OCI-LY1 (cell line): ENCODE data around the gene CAMK2A.

Experiments
- H2AFZ ChIP-seq: fragments of 200-600 bp; sonication (generic), shearing (Covaris generic); 2 replicates; pipeline ENCODE4 v1.6.0; 2014; ENCODE audit warnings: antibody characterized with exemption, mild to moderate bottlenecking, low read length
- H3F3A ChIP-seq: fragments of 200-600 bp; sonication (generic), shearing (Covaris generic); 2 replicates; pipeline ENCODE4 v1.6.0; 2014; ENCODE audit warnings: mild to moderate bottlenecking, antibody characterized with exemption, low read length, moderate library complexity; ENCODE audit not compliant: insufficient read depth
- H3K27ac ChIP-seq: fragments of 200-600 bp; sonication (generic); 2 replicates; pipeline ENCODE4 v1.5.1; 2014; ENCODE audit warnings: low read length, mixed run types, mild to moderate bottlenecking, low read depth; ENCODE audit not compliant: poor library complexity, severe bottlenecking
- H3K27me3 ChIP-seq: fragments of 200-600 bp; sonication (generic); 2 replicates; pipeline ENCODE4 v1.6.0; 2014; ENCODE audit warnings: antibody characterized with exemption, mild to moderate bottlenecking, low read length, moderate library complexity; ENCODE audit not compliant: insufficient read depth
- H3K36me3 ChIP-seq: fragments of 200-600 bp; sonication (generic); 2 replicates; pipeline ENCODE4 v1.6.1; 2014; ENCODE audit warnings: mild to moderate bottlenecking, antibody characterized with exemption, low read length, moderate library complexity, mixed read lengths; ENCODE audit not compliant: insufficient read depth
- H3K4me1 ChIP-seq: fragments of 200-600 bp; sonication (generic); 2 replicates; pipeline ENCODE4 v1.5.1; 2014; ENCODE audit warnings: mild to moderate bottlenecking, low read length, moderate library complexity; ENCODE audit not compliant: insufficient read depth, severe bottlenecking
- H3K4me2 ChIP-seq: fragments of 200-600 bp; sonication (generic), shearing (Covaris generic); 2 replicates; pipeline ENCODE4 v1.6.1; 2014; ENCODE audit warnings: low read length
- H3K4me3 ChIP-seq: fragments of 200-600 bp; sonication (generic); 2 replicates; pipeline ENCODE4 v1.5.1; 2014; ENCODE audit warnings: low read length, low read depth, mild to moderate bottlenecking, mixed read lengths; ENCODE audit not compliant: poor library complexity, severe bottlenecking
- H3K79me2 ChIP-seq: fragments of 200-600 bp; shearing (Covaris generic); 2 replicates; pipeline ENCODE4 v1.6.1; 2016; ENCODE audit warnings: mixed run types, low read length, mixed read lengths; ENCODE audit not compliant: insufficient read depth
- H3K9ac ChIP-seq: fragments of 200-600 bp; sonication (generic), shearing (Covaris generic); 2 replicates; pipeline ENCODE4 v1.6.1; 2014; ENCODE audit warnings: mild to moderate bottlenecking, low read length, mixed read lengths
- H3K9me2 ChIP-seq: fragments of 200-600 bp; sonication (generic), shearing (Covaris generic); 2 replicates; pipeline ENCODE4 v1.6.1; 2014; ENCODE audit warnings: low read depth, mild to moderate bottlenecking, low read length, mixed read lengths
- H3K9me3 ChIP-seq: fragments of 200-600 bp; shearing (Covaris generic); 2 replicates; pipeline ENCODE4 v1.6.1; 2014; ENCODE audit warnings: low read length, mixed read lengths
- H4K20me1 ChIP-seq: fragments of 200-600 bp; sonication (generic), shearing (Covaris generic); 2 replicates; pipeline ENCODE4 v1.6.0; 2016; ENCODE audit warnings: mild to moderate bottlenecking, low read length; ENCODE audit not compliant: insufficient read depth
- EZH2 ChIP-seq: fragments of 200-600 bp; sonication (generic), shearing (Covaris generic); IDR thresholded peaks from 2 replicates; pipeline ENCODE4 v1.8.0; 2017; ENCODE audit warnings: borderline replicate concordance, mixed run types, mild to moderate bottlenecking, antibody characterized with exemption, low read length, moderate library complexity, mixed read lengths
- TF ChIP-seq, protein P1 (sequence below): fragments of 200-600 bp; sonication (generic), shearing (Covaris generic); IDR thresholded peaks from 2 replicates; pipeline ENCODE4 v1.5.1; 2017; ENCODE audit warnings: mild to moderate bottlenecking, antibody characterized with exemption, low read length, moderate library complexity, mixed read lengths

The CAMK2A gene

DNA sequence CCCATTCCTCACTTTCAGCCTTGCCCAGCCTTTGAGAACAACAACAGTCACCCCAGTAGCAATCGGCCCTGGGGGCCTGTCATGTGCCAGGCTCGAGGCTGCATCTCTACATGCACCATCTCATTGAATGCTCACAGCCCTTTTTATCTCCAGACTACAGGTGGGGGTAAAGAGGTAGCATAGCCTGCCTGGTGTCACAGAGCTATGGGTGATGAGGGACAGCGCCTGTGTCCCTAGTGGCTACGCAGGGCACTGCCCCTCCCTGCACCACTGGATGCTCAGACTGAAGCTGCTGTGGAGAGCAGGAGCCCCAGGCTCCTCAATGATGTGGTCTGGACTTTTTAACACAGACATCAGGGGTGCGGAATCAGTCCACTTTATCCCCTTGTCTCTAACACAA is 2.8 kb downstream of the CAMK2A start:
- Histone ChIP-seq H3K4me3 (no peak overlapping the region), H3F3A (no peaks in the 10 kb centered on the region), H2AFZ (no peak overlapping the region), H3K9ac (no peak overlapping the region), H3K36me3 (no peaks in the 10 kb centered on the region), H3K27ac (no peak overlapping the region), H3K79me2 (no peaks in the 10 kb centered on the region), H3K27me3 (peaks cover 8% of the 10 kb centered on the region), H3K9me3 (no peaks in the 10 kb centered on the region), H4K20me1 (no peaks in the 10 kb centered on the region), H3K4me1 (no peaks in the 10 kb centered on the region), H3K4me2 (no peak overlapping the region), H3K9me2 (no peaks in the 10 kb centered on the region)
- no peak for TF ChIP-seq EZH2
- TF ChIP-seq, protein P1, sequence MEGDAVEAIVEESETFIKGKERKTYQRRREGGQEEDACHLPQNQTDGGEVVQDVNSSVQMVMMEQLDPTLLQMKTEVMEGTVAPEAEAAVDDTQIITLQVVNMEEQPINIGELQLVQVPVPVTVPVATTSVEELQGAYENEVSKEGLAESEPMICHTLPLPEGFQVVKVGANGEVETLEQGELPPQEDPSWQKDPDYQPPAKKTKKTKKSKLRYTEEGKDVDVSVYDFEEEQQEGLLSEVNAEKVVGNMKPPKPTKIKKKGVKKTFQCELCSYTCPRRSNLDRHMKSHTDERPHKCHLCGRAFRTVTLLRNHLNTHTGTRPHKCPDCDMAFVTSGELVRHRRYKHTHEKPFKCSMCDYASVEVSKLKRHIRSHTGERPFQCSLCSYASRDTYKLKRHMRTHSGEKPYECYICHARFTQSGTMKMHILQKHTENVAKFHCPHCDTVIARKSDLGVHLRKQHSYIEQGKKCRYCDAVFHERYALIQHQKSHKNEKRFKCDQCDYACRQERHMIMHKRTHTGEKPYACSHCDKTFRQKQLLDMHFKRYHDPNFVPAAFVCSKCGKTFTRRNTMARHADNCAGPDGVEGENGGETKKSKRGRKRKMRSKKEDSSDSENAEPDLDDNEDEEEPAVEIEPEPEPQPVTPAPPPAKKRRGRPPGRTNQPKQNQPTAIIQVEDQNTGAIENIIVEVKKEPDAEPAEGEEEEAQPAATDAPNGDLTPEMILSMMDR, result no peak

DNA sequence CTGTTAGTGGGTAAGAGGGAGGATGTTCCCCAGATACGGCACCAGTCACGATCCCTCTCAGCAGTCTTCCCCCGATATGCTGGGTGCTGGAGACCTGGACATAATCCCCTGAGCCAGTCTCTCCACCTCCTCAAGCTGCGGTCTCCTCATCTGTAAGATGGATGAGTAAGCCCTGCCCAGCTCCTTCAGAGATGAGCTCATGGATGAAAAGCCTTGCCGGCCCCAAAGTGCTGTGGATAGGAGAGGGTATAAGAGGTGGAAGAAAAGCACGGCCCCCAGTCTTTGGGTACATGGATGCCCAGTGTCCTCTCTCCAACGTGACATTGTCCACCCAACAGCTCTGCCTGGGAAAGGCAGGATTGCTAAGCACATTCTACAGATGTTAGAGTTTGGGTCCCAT is 4.5 kb downstream of the CAMK2A start:
- Histone ChIP-seq H3K27ac (no peak overlapping the region), H3K36me3 (no peaks in the 10 kb centered on the region), H3F3A (no peaks in the 10 kb centered on the region), H3K4me1 (no peaks in the 10 kb centered on the region), H2AFZ (no peak overlapping the region), H3K4me2 (no peak overlapping the region), H3K4me3 (no peak overlapping the region), H3K9me2 (no peaks in the 10 kb centered on the region), H3K9ac (no peak overlapping the region), H3K27me3 (peaks cover 15% of the 10 kb centered on the region), H4K20me1 (no peaks in the 10 kb centered on the region), H3K9me3 (no peaks in the 10 kb centered on the region), H3K79me2 (no peaks in the 10 kb centered on the region)
- TF ChIP-seq, protein P1, result no peak
- no peak for TF ChIP-seq EZH2

DNA sequence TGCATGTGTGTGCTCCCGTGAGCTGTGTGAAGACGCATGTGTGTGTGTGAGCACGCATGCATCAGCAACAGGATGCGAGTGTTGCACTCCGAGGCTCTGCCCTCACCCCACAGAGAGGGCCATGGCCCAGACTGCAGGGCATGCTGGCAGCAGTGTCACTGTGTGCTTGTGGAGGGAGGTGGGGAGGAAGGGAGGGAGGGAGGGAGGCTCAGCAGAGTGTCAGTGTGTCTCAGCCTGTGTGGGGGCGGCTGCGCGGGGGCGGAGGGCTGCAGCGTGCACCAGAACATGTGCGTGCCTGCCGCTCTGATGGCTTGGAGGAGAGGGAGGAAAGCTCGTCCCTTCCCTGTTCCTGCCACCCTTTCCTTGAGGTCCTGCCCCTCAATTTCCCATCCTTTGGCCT is 5.3 kb downstream of the CAMK2A start:
- Histone ChIP-seq H3K4me3 (no peak overlapping the region), H2AFZ (no peak overlapping the region), H3K9me3 (no peaks in the 10 kb centered on the region), H3K9ac (no peak overlapping the region), H3K4me2 (no peak overlapping the region), H3K36me3 (no peaks in the 10 kb centered on the region), H3K4me1 (no peaks in the 10 kb centered on the region), H3K9me2 (no peaks in the 10 kb centered on the region), H4K20me1 (no peaks in the 10 kb centered on the region), H3K79me2 (no peaks in the 10 kb centered on the region), H3K27me3 (peaks cover 15% of the 10 kb centered on the region), H3K27ac (no peak overlapping the region), H3F3A (no peaks in the 10 kb centered on the region)
- TF ChIP-seq EZH2, result no peak
- TF ChIP-seq, protein P1, result no peak
